ENCODE results near the gene TDRD15. TPM values are rescaled to one million over a fixed set of nuclear protein-coding genes. Genes with fewer than 3 reads are reported as not detected.

The TDRD15 gene
- total and polyA plus RNA-seq, 2 experiments from 2014 or later, result 0.07 TPM; not detected in 1

DNA sequence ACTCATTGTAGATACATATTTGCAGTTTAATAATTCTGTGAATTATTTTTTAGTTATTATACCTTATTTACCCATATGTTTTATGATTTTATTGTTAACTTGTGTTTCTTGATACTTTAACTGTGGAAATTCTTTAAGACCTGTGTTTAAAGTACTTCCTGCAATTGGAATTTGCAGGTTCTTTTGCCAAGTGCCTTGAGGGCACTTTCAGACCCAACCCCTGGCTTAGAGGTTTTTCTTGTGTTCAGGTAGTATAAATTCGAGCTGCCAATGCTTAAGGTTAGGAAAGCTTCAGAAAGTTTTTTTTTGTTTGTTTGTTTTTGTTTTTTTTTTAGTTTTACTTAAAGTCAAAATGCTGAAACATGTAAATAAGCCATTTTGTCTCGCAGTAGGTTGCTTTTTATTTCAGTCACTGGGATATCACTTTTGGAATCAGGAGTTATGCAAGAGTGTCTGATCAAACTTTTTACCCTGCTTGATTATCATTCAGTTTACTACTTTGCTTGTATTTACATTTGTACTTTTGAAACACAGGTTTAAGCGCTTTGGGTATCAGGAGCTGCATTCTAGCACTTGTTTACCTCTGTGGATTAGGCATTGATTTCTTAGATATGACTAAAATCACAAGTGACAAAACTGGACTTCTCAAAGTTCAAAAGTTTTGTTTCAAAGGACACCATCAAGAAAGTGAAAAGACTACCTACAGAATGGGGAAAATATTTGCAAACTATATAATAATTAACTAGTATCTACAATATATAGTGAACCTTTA, 31.8 kb downstream of the TDRD15 start:
- Histone ChIP-seq H3K4me2 (no peak overlapping the region), H3K36me3 (ENCODE audit: insufficient read depth) (no peaks in the 10 kb centered on the region; the same call in 1 of the 2 replicates), H3K79me2 (replicated peaks; ENCODE audit: insufficient read depth) (no peaks in the 10 kb centered on the region), H3K27ac (ENCODE audit: low read depth) (no peak overlapping the region), H3K4me3 (no peak overlapping the region), H2AFZ (no peak overlapping the region), H3K9me2 (ENCODE audit: insufficient read depth) (no peaks in the 10 kb centered on the region), H3K27me3 (ENCODE audit: insufficient read depth) (no peaks in the 10 kb centered on the region), H3F3A (replicated peaks; ENCODE audit: low read depth) (no peaks in the 10 kb centered on the region), H3K4me1 (ENCODE audit: insufficient read depth) (no peaks in the 10 kb centered on the region), H4K20me1 (replicated peaks; ENCODE audit: insufficient read depth) (no peaks in the 10 kb centered on the region)
- Mint-ChIP-seq H3K27me3 (ENCODE audit: insufficient read depth, low read depth, poor library complexity) (no peaks in the 10 kb centered on the region), H3K27ac (no peak overlapping the region), H3K4me3 (no peak overlapping the region), H3K9me3 (peaks cover 2% of the 10 kb centered on the region; the same call in 1 of the 3 replicates), H3K4me1 (no peaks in the 10 kb centered on the region), H3K36me3 (ENCODE audit: low read depth) (no peaks in the 10 kb centered on the region)
- TF ChIP-seq ZNF114 (CRISPR knock-in tag; IDR thresholded peaks at IDR 0.05), result no peak
- TF ChIP-seq JUNB (IDR thresholded peaks at IDR 0.05; ENCODE audit: unreplicated experiment), result no peak
- TF ChIP-seq CTCF (conservative IDR thresholded peaks at IDR 0.05; ENCODE audit: low read depth in 2 of 2), result no peak
- TF ChIP-seq, protein P1, sequence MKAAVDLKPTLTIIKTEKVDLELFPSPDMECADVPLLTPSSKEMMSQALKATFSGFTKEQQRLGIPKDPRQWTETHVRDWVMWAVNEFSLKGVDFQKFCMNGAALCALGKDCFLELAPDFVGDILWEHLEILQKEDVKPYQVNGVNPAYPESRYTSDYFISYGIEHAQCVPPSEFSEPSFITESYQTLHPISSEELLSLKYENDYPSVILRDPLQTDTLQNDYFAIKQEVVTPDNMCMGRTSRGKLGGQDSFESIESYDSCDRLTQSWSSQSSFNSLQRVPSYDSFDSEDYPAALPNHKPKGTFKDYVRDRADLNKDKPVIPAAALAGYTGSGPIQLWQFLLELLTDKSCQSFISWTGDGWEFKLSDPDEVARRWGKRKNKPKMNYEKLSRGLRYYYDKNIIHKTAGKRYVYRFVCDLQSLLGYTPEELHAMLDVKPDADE (IDR thresholded peaks at IDR 0.05), result no peak
- no peak for TF ChIP-seq ZNF462 (CRISPR knock-in tag; IDR thresholded peaks at IDR 0.05)
- TF ChIP-seq NANOG (IDR thresholded peaks at IDR 0.05; ENCODE audit: borderline replicate concordance), result no peak
- TF ChIP-seq STAT1 (IDR thresholded peaks at IDR 0.05; ENCODE audit: unreplicated experiment), result no peak
- no peak for TF ChIP-seq EZH2 (IDR thresholded peaks at IDR 0.05; ENCODE audit: low read depth, unreplicated experiment)
- TF ChIP-seq EZH2phosphoT487 (IDR thresholded peaks at IDR 0.05; ENCODE audit: unreplicated experiment), result no peak
- no peak for TF ChIP-seq ZNF331 (CRISPR knock-in tag; IDR thresholded peaks at IDR 0.05; ENCODE audit: low read depth)
- no peak for TF ChIP-seq REST (IDR thresholded peaks at IDR 0.05; ENCODE audit: unreplicated experiment)
- TF ChIP-seq POLR2AphosphoS5 (IDR thresholded peaks at IDR 0.05; ENCODE audit: low read depth), result no peak
- no peak for TF ChIP-seq CREB1 (CRISPR knock-in tag; IDR thresholded peaks at IDR 0.05; ENCODE audit: low read depth)
- no peak for ATAC-seq
- no peak for DNase-seq (ENCODE audit: low spot score)
